GM12878 (cell line): ENCODE results near the gene LURAP1L.

Source experiments
- BHLHE40 ChIP-seq, 2 experiments: fragments of 450-650 bp in 1 of 2; IDR thresholded peaks; 2 replicates each; pipeline ENCODE4 v1.6.1; 2011 to 2017; ENCODE audit warnings: low read depth in 2 of 2, borderline replicate concordance in 1 of 2, improper control_type of control experiment in 1 of 2, low read length in 1 of 2, mild to moderate bottlenecking in 1 of 2
- CBX3 ChIP-seq: fragments of 200-600 bp; sonication (generic); IDR thresholded peaks from 2 replicates; pipeline ENCODE4 v1.6.1; 2016; ENCODE audit warnings: low read depth, borderline replicate concordance
- CTCF ChIP-seq, 3 experiments: IDR thresholded peaks in 2 of 3; conservative IDR thresholded peaks in 1 of 3; 2 replicates each; pipeline ENCODE4 v1.5.1; 2011; ENCODE audit warnings: low read depth in 3 of 3, low read length in 3 of 3, mild to moderate bottlenecking in 3 of 3, control low read depth in 2 of 3, moderate library complexity in 2 of 3, inconsistent platforms in 1 of 3, mixed read lengths in 1 of 3; ENCODE audit not compliant: control insufficient read depth in 2 of 3, insufficient read depth in 1 of 3; ENCODE audit errors: extremely low read depth in 1 of 3
- MAX ChIP-seq: IDR thresholded peaks from 2 replicates; pipeline ENCODE4 v1.6.1; 2012; ENCODE audit warnings: low read depth, low read length, improper control_type of control experiment
- MEF2A ChIP-seq: IDR thresholded peaks from 2 replicates; pipeline ENCODE4 v1.6.1; 2011; ENCODE audit warnings: low read depth, mild to moderate bottlenecking, low read length, moderate library complexity; ENCODE audit not compliant: insufficient read depth
- POLR2A ChIP-seq: IDR thresholded peaks from 2 replicates; pipeline ENCODE4 v1.6.1; 2011; ENCODE audit warnings: low read depth, mild to moderate bottlenecking, low read length
- POLR2AphosphoS2 ChIP-seq: IDR thresholded peaks from 2 replicates; pipeline ENCODE4 v1.6.1; 2011; ENCODE audit warnings: low read depth, mild to moderate bottlenecking, low read length, improper control_type of control experiment, moderate library complexity
- POLR2AphosphoS5 ChIP-seq: IDR thresholded peaks from 2 replicates; pipeline ENCODE4 v1.6.1; 2011; ENCODE audit warnings: mild to moderate bottlenecking, low read length, inconsistent platforms
- ZZZ3 ChIP-seq: IDR thresholded peaks from 2 replicates; pipeline ENCODE4 v1.6.1; 2011; ENCODE audit warnings: low read depth; ENCODE audit not compliant: control insufficient read depth, insufficient read length

- TF ChIP-seq POLR2AphosphoS5 (no peak), MEF2A (no peak), POLR2AphosphoS2 (no peak), MAX (no peak), CBX3 (no peak), ZZZ3 (no peak), CTCF (IDR thresholded peaks at IDR 0.05 in 2 of 3, conservative IDR thresholded peaks at IDR 0.05 in 1 of 3; ENCODE audit: control insufficient read depth in 2 of 3, extremely low read depth in 1 of 3, insufficient read depth in 1 of 3, low read depth in 3 of 3, low read length in 3 of 3) (no peak), POLR2A (no peak), BHLHE40 (IDR thresholded peaks at IDR 0.05; ENCODE audit: borderline replicate concordance in 1 of 2, low read depth in 2 of 2, low read length in 1 of 2) (peak in 1 of 2 experiments; percentile 34; a peak in 1 of 4 replicates)
These were observed 39.4 kb downstream of the LURAP1L start for GRCh38 chr9:12813960-12814876.
